Measurements from ENCODE around the gene USP36. TPM values are rescaled to one million over a fixed set of nuclear protein-coding genes. Genes with fewer than 3 reads are reported as not detected.

The USP36 gene
- total RNA-seq, 1 experiment from 2014 or later = 48.2 TPM

GRCh38 chr17:78834571-78834970 lies 6.0 kb downstream of the USP36 start:
- Histone ChIP-seq H3K4me3 (no peak overlapping the region), H3K27ac (no peak overlapping the region), H3K36me3 (peaks cover 78% of the 10 kb centered on the region), H3K9me3 (replicated peaks) (no peaks in the 10 kb centered on the region), H3K4me1 (peaks cover 6% of the 10 kb centered on the region), H3K27me3 (no peaks in the 10 kb centered on the region)
- DNase-seq = no peak

GRCh38 chr17:78832541-78832810 lies 8.1 kb downstream of the USP36 start:
- H3K9me3 ChIP-seq (replicated peaks) = no peaks in the 10 kb centered on the region
- H3K4me1 ChIP-seq = no peaks in the 10 kb centered on the region
- no peak for DNase-seq
- peaks cover 95% of the 10 kb centered on the region for H3K36me3 ChIP-seq
- no peak overlapping the region for H3K4me3 ChIP-seq
- H3K27me3 ChIP-seq = no peaks in the 10 kb centered on the region
- no peak overlapping the region for H3K27ac ChIP-seq

- Histone ChIP-seq H3K4me3 (no peak overlapping the region), H3K9me3 (replicated peaks) (no peaks in the 10 kb centered on the region), H3K27me3 (no peaks in the 10 kb centered on the region), H3K4me1 (no peaks in the 10 kb centered on the region), H3K36me3 (peaks cover 92% of the 10 kb centered on the region), H3K27ac (no peak overlapping the region)
- no peak for DNase-seq
These were observed 8.7 kb downstream of the USP36 start for GRCh38 chr17:78831688-78832540.

GRCh38 chr17:78829477-78829876 lies 11.1 kb downstream of the USP36 start:
- H3K36me3 ChIP-seq = peaks cover 78% of the 10 kb centered on the region

GRCh38 chr17:78828470-78829185 lies 12.0 kb downstream of the USP36 start:
- Histone ChIP-seq H3K4me3 (no peak overlapping the region), H3K9me3 (replicated peaks) (no peaks in the 10 kb centered on the region), H3K27ac (no peak overlapping the region), H3K36me3 (peaks cover 76% of the 10 kb centered on the region), H3K27me3 (no peaks in the 10 kb centered on the region), H3K4me1 (no peaks in the 10 kb centered on the region)
- peak; percentile 38 to 49 for DNase-seq

More at GRCh38 chr17:78829477-78829876, 11.1 kb downstream of the USP36 start:
- no peak overlapping the region for H3K4me3 ChIP-seq
- DNase-seq = no peak
- no peaks in the 10 kb centered on the region for H3K4me1 ChIP-seq
- H3K27me3 ChIP-seq = no peaks in the 10 kb centered on the region
- H3K27ac ChIP-seq = no peak overlapping the region
- H3K9me3 ChIP-seq (replicated peaks) = no peaks in the 10 kb centered on the region

GRCh38 chr17:78826836-78827509 lies 13.6 kb downstream of the USP36 start:
- no peak for DNase-seq
- Histone ChIP-seq H3K36me3 (peaks cover 65% of the 10 kb centered on the region), H3K4me3 (no peak overlapping the region), H3K9me3 (replicated peaks) (no peaks in the 10 kb centered on the region), H3K27ac (no peak overlapping the region), H3K27me3 (no peaks in the 10 kb centered on the region), H3K4me1 (no peaks in the 10 kb centered on the region)

GRCh38 chr17:78826421-78826820 lies 14.2 kb downstream of the USP36 start:
- Histone ChIP-seq H3K4me1 (no peaks in the 10 kb centered on the region), H3K27ac (no peak overlapping the region), H3K36me3 (peaks cover 66% of the 10 kb centered on the region), H3K4me3 (no peak overlapping the region), H3K27me3 (no peaks in the 10 kb centered on the region), H3K9me3 (replicated peaks) (no peaks in the 10 kb centered on the region)
- no peak for DNase-seq

GRCh38 chr17:78825696-78826095 lies 14.9 kb downstream of the USP36 start:
- Histone ChIP-seq H3K36me3 (peaks cover 66% of the 10 kb centered on the region), H3K4me1 (no peaks in the 10 kb centered on the region), H3K27me3 (no peaks in the 10 kb centered on the region), H3K9me3 (replicated peaks) (no peaks in the 10 kb centered on the region), H3K27ac (no peak overlapping the region), H3K4me3 (no peak overlapping the region)
- DNase-seq = no peak

GRCh38 chr17:78824240-78824639 lies 16.4 kb downstream of the USP36 start:
- Histone ChIP-seq H3K9me3 (replicated peaks) (no peaks in the 10 kb centered on the region), H3K27me3 (no peaks in the 10 kb centered on the region), H3K4me3 (no peak overlapping the region), H3K4me1 (no peaks in the 10 kb centered on the region), H3K36me3 (peaks cover 66% of the 10 kb centered on the region), H3K27ac (no peak overlapping the region)
- DNase-seq = no peak

GRCh38 chr17:78823282-78824046 lies 17.1 kb downstream of the USP36 start:
- H3K9me3 ChIP-seq (replicated peaks) = no peaks in the 10 kb centered on the region
- H3K27ac ChIP-seq = no peak overlapping the region
- DNase-seq = no peak
- H3K4me3 ChIP-seq = no peak overlapping the region
- H3K36me3 ChIP-seq = peaks cover 66% of the 10 kb centered on the region
- H3K27me3 ChIP-seq = no peaks in the 10 kb centered on the region
- no peaks in the 10 kb centered on the region for H3K4me1 ChIP-seq

GRCh38 chr17:78822552-78822951 lies 18.1 kb downstream of the USP36 start:
- Histone ChIP-seq H3K36me3 (peaks cover 66% of the 10 kb centered on the region), H3K4me1 (no peaks in the 10 kb centered on the region), H3K4me3 (no peak overlapping the region), H3K27ac (no peak overlapping the region), H3K27me3 (no peaks in the 10 kb centered on the region), H3K9me3 (replicated peaks) (no peaks in the 10 kb centered on the region)
- no peak for DNase-seq

GRCh38 chr17:78821961-78822360 lies 18.7 kb downstream of the USP36 start:
- no peak for DNase-seq
- no peak overlapping the region for H3K27ac ChIP-seq
- no peaks in the 10 kb centered on the region for H3K9me3 ChIP-seq (replicated peaks)
- H3K36me3 ChIP-seq = peaks cover 68% of the 10 kb centered on the region
- H3K4me3 ChIP-seq = no peak overlapping the region
- no peaks in the 10 kb centered on the region for H3K27me3 ChIP-seq
- H3K4me1 ChIP-seq = no peaks in the 10 kb centered on the region

GRCh38 chr17:78820841-78821240 lies 19.8 kb downstream of the USP36 start:
- no peak for DNase-seq
- no peaks in the 10 kb centered on the region for H3K27me3 ChIP-seq
- no peak overlapping the region for H3K4me3 ChIP-seq
- H3K9me3 ChIP-seq (replicated peaks) = no peaks in the 10 kb centered on the region
- peaks cover 77% of the 10 kb centered on the region for H3K36me3 ChIP-seq
- H3K4me1 ChIP-seq = no peaks in the 10 kb centered on the region
- no peak overlapping the region for H3K27ac ChIP-seq

- peaks cover 83% of the 10 kb centered on the region for H3K36me3 ChIP-seq
- DNase-seq = no peak
These were observed 20.5 kb downstream of the USP36 start for GRCh38 chr17:78819806-78820792.

More at GRCh38 chr17:78819806-78820792, 20.5 kb downstream of the USP36 start:
- H3K9me3 ChIP-seq (replicated peaks) = no peaks in the 10 kb centered on the region
- no peaks in the 10 kb centered on the region for H3K27me3 ChIP-seq
- no peaks in the 10 kb centered on the region for H3K4me1 ChIP-seq
- H3K4me3 ChIP-seq = no peak overlapping the region
- no peak overlapping the region for H3K27ac ChIP-seq
